HG03039 (cell line): ENCODE measurements around the gene GOLGA6L10.
"Not testable (repeated sequence)": the region's sequence is repeated elsewhere in the genome, so short reads cannot be mapped to it uniquely, and the experiment has no call there.

Source experiments
- ATAC-seq: cut with Tn5 transposase; IDR thresholded peaks from one replicate; pipeline ENCODE4 v1.9.1; 2021; ENCODE audit warnings: mild to moderate bottlenecking, moderate library complexity; ENCODE audit not compliant: unreplicated experiment

GOLGA6L10 gene

DNA sequence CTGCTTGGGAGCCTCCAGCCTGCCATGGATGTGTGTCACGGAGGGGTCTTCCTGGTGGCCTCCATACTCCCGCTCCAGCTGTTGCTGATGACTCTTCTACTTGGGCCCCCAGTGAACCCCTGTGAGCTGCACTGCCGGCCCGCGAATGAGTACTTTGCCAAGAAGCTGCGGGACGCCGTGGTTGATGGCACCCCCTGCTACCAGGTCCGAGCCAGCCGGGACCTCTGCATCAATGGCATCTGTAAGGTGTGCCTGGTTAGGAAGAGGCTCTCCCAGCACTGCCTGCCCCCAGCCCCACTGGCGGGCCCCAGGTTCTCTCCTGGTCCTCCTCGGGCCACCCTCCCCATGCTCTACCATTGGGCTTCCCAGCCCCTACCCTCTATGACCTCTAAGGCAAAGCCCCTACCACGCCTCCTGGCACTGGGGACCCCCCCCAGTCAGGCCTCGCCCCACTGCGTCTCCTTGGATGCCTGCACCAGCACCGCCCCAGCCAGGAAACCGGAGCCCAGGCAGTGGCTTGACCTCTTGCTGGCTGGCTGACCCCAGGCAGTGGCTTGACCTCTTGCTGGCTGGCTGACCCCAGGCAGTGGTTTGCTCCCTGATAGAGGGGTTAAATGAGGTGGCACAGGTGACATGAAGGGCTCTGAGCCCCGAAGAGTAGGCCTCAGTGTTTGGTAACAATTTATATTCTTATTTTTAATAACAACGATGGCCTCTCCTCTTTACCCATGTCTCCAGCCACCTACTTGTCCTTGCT is 29.6 kb downstream of the GOLGA6L10 start:
- not testable (repeated sequence) for ATAC-seq

DNA sequence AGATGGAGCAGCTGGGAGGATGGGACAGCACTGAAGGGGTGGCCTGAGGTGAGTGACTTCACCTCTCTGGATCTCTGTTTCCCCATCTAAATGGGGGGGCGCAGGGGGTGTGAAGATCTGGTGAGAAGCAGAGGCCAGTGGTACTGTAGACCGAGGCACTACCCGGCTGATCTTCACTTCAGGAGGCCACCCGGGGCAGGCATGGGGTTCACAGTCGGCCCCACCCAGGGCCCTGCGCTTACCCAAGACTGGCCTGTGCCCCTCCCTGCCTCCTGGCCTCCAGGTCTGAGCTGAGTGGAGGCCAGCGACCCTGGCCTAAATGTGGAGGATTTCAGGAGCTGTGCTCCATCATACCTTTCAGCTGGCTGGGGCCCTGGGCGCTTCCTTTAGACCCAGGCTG is 31.0 kb downstream of the GOLGA6L10 start:
- ATAC-seq, result not testable (repeated sequence)

DNA sequence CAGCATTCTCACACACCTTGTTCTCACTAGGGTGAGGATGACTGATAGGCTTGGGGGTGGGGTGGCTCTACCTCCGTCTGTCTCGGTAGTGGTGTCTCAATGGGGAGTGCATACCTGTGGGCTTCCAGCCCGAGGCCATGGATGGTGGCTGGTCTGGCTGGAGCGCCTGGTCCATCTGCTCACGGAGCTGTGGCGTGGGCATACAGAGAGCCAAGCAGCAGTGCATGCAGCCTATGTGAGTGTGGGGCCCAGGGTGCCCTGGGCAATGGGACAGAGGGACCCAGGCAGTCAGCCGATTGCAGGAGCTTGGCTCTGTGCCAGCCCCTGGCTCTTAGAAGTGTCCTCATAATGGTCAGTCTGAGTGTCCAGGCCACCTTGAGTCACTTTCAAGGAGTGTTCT is 31.8 kb downstream of the GOLGA6L10 start:
- ATAC-seq, result not testable (repeated sequence)

DNA sequence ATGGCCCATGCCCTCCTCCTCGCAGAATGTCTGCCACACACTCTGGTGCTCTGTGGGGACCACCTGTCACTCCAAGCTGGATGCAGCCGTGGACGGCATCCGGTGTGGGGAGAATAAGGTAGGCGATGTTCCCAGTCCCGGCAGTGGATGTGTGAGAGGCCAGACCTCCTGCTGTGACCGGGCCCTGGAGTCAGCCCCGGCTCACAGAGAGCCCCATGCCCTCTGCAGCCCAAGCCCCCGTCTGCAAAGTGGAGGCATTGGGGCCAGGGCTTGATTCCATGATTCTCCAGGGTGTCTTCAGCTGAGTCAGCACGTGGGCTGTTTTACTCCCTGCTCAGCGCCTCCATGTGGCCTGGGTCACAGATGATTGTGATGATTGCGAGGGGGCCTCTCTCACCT is 32.2 kb downstream of the GOLGA6L10 start:
- ATAC-seq, result no peak

DNA sequence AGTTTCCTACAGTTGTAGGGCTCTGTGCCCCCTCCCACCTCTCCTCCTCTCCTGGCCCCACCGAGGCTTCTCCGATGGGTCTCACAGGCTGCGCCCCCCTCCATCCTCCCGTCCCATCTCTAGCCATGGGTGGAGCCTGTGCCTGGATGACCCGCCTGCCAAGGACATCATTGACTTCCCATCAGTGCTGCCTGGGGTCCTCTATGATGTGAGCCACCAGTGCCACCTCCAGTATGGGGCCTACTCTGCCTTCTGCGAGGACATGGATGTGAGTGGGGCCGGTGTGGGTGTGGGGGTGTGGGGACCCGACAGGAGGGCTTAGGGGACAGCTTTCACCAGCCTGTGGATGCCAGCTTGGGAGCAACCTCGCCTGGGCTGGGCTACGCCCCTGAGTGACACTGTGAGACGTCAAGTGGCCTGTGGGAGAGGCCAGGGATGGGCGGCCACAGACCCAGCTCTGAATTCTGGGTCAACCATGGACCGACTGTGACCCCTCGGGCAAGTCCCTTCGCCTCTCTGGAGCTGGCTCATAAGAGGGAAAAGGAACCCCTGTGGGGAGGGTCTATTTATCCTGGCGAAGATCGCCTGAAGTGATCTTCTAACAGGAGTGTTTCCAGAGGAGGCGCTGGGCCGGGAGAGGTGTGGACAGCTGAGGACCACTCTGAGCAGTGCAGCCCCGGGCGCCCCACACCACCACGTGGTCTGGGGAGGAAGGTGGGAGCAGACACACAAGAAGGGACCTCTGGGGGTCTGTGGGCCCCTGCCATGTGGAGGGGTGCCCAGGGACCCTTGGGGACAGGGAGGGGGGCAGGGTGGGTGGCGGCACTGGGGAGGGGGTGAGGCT is 32.8 kb downstream of the GOLGA6L10 start:
- not testable (repeated sequence) for ATAC-seq

DNA sequence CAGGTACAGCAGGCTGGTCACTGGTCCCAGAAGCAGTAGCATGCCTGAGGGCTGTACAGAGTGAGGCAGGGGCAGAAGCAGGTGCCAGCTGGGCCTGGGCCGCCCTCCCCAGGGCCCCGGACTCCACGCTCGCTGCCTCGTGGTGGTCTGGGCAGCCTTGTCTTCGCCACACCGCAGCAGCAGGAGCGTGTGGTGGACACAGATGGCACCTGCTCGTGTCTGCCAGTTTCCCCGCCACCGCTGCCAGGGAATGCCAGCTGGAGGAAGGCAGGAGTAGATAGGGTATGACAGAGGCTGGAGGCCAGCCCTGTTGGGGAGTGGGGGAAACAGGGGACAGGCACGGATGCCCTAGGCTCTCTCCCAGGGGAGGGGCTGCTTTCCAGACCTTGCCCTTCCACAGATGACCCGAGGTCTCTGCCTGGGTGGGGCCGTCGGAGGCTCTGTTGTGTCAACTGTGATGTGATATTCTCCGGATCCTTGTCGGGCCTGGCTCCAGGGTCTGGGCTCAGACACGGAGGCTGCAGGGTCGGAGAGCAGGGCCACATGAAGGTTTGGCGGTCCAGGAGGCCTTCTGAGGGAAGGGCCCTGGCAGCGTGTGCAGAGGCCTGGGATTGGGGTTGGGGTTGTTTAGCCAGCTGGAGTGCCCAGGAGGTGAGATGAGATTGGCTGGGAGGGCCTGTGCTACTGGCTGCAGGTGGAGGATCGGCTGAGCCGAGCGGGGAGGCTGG is 33.6 kb downstream of the GOLGA6L10 start:
- ATAC-seq, result no peak

DNA sequence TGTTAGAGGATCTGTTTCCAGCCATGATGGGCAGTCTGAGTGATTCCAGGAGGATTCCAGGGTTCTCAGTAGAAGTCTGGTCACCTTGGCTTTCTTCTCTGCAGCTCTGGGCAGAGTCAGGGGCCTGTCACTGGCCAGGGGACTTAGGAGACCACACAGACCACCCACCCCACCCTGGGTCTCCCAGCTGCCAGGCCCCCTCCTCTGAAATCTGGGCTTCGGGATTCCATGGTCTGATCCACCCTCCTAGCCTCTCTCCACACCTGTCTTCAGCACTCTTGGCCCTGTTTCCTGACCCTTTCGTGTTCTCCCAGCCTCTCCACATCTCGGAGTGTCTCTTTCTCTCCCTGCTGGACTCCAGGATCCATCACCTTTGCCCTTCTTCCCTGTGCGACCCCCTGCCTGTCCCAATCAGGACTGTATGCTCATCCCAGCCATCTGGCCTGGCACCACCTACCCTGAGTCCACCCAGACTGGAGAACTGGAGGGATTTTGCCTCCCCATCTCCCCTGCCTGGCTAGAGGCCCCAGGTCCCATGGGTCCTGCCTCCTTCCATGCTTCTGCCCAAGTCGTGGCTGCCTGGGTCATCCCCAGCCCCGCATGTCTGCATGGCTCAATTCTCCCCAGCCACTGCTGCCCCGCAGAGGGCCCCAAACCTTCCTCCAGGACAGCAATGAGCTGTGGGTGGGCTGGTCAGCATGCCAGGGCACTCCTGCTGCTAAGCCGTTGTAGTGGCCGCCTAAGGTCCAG is 34.3 kb downstream of the GOLGA6L10 start:
- ATAC-seq, result no peak

DNA sequence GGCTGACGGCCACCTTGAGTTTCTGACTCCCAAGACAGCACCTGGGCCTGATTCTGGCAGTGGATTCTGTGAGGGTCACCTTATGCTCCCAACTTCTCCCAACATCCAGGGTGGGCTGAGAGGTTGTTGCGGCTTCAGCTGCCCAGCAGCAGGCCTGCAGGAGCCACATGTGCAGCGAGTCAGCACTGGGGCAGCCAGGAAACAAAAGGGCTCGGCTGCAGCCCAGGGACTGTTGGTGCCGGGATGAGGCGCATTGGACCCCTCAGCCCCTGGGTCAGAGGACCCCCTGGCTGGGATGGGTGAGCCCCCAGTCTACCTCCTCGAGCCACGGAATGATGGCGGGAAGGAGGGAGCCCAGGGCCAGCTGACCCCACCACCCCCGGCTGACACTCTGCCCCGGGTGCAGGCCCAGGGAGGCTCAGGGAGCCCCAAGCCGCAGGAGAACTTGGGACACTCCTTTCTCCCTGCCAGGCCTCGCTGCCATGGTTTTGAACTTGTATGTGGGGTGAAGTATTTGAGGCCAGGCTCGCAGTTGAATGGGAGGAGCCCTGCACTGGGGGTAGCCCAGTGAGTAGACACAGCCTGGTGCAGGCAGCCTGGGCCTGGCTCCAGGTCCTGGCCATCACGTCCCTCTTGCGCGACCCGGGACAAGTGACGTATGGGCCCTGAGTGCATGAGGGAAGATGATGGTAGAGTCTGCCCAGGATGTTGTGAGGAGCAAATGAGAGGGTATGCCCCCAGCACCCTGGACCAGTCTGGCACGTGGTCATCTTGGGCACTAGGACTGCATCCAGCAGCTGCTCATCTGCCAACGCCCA is 35.1 kb downstream of the GOLGA6L10 start:
- not testable (repeated sequence) for ATAC-seq

DNA sequence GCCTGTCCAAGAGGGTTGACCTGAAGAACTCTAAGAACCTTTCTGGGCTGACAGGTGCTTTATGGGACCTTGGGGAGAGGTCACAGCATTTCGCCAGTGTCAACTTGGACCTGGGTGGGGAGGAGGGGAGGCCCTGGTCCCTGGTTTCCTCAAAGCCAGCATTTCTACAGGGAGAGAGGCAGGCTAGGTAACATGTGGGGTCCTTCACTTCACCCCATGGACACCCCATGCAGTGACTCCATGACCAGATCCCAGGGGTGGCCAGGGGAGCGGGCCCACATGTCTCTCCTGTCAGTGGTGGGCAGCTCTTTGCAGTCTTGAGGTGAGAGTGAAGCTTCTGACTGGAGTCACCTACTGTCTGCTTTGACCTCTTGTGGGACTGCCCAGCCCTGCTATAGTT is 35.8 kb downstream of the GOLGA6L10 start:
- ATAC-seq, result no peak

DNA sequence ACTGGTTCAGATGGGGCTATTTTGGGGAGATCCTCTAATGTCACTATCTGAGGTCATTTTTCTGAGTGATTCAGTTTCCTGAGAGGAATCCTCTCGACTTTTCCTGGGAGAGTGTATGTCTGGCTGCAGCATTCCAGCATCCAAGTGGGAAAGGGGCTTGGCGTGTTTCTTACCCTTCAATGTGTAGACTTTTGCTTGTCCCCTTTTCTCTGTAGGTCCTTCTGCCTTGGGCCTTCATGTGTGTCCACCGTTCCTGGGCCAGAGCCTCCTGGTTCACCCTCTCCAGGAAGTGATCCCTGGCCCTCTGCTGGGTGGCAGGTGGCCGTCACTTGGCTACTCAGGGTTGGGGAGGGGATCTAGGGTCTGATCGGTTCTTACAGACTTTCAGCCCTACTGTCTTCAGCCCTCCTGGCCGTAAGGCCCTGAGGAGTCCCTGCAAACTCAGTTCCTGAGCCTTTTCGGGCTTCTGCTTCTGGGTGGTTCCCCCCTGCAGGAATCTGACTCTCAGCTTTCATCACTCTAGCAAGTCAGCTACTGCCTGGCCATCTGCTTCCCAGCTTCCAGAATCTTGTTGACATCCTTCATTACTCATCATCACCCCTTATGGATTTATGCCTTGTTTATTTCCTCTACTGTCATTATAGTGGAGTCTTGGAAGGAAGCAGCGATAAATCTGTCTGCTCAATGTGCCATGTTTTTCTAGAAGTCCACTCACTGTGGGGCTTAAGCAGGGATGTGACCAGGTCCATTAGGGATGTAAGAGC is 36.5 kb downstream of the GOLGA6L10 start:
- no peak for ATAC-seq

DNA sequence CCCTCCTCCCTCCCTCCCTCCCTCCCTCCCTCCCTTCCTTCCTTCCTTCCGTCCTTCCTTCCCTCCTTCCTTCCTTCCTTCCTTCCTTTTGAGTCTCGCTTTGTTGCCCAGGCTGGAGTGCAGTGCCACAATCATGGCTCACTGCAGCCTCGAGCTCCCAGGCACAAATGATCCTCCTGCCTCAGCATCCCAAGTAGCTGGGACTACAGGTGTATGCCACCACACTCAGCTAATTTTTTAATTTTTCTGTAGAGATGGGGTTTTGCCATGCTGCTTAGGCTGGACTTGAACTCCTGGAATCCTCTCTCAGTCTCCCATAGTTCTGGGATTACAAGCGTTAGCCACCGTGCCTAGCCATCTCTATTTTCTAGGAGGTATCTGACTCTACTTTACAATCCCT is 38.0 kb downstream of the GOLGA6L10 start:
- ATAC-seq, result not testable (repeated sequence)

DNA sequence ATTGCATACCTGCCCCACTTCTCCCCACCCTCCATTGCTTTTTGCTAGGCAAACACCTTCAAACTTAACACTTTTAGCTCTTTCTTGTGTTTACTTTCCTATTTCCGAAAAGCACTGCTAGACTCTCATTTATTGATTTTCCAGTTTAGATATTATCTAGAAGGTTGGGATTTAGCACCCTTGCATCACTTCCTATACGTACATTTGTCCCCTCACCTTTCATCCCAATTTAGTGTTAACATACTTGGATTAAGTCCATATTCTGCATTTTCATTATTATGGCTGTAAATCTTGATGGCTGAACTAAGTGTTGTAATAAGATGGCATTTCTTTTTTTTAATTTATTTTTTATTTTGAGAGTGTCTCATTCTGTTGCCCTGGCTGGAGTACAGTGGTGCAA is 39.5 kb downstream of the GOLGA6L10 start:
- no peak for ATAC-seq

DNA sequence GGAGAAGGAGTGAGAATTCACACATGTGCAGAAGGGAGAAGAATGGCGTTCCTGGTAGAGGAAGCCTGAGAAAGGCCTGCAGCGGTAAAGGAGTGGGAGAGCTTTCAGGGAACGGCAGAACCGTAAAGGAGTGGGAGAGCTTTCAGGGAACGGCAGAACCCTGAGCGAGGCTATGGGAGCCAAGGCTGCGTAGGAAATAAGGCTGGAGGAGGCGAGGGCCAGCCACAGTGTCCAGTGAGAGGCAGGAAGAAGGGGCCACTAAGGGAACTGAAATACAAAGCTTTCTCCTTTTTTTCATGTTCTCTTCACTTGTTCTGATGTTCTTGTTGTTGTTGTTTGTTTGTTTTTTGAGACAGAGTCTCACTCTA is 41.6 kb downstream of the GOLGA6L10 start:
- ATAC-seq, result no peak

DNA sequence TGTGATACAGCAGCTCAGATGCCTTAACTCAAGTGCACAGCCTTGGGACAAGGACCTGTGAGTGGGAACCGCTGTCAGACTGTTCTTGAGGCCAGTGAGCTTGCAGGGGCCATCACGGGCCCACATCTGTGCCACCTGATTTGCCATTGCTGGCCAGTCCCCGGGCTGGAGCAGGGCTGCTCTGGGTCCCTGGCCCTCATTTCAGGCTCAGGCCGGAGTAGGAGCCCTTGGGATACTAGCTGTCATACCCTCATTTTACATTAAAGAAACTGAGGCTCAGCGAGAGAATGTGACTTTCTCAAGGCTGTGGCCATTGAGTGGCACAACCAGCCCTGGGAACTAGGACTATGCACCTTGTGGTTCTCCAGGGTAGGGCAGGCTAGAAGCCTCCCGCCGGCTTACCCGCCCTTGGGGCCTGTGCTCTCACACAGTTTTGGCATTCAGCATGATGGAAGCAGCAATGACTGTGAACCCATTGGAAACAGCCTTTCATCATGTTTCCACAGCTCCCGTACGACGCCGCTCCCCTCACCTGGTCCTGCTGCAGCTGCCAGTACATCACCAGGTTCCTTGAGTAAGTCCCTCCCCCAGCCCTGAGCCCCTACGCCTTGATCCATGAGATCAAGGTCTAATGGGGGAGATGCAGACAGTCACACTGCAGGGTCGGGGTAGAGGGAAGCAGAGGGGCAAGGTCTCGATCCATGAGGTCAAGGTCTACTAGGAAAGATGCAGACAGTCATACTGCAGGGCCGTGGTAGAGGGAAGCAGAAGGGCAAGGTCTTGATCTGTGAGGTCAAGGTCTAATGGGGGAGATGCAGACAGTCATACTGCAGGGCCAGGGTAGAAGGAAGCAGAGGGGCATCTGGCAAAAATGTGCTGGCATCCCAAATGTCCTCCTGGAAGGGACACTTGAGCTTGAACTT is 42.2 kb downstream of the GOLGA6L10 start:
- no peak for ATAC-seq

DNA sequence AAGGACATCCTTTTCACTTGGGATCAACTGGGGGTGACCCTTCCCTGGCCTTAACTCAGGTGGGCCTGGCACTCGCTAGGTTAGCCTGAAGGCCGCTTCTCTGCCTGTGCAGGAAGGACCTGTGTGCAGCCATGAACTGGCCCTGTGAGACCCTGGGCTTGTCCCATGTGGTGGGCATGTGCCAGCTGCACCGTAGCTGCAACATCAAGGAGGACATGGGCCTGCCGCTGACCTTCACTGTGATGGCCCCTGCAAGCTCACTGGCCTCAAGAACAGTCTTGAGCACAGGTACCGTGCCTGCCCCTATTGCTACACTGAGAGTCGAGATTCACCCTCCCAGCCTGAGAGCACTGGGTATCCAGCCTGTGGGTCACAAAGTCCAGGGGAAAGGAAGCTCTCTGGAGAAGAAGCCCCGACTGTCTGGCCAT is 43.6 kb downstream of the GOLGA6L10 start:
- no peak for ATAC-seq

DNA sequence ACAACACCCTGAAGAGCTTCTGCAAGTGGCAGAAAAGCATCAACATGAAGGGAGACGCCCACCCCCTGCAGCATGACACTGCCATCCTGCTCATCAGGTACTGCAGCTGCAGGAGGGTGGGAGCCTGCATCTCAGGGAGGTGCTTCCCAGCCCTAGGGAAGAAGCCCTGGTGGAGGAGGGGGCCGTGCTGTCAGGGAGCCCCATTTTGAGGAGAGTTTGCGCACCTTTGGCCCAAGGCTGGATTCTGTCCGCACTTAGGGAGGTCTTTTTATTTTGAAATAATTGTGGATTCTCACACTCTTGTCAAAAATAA is 44.5 kb downstream of the GOLGA6L10 start:
- ATAC-seq, result no peak

DNA sequence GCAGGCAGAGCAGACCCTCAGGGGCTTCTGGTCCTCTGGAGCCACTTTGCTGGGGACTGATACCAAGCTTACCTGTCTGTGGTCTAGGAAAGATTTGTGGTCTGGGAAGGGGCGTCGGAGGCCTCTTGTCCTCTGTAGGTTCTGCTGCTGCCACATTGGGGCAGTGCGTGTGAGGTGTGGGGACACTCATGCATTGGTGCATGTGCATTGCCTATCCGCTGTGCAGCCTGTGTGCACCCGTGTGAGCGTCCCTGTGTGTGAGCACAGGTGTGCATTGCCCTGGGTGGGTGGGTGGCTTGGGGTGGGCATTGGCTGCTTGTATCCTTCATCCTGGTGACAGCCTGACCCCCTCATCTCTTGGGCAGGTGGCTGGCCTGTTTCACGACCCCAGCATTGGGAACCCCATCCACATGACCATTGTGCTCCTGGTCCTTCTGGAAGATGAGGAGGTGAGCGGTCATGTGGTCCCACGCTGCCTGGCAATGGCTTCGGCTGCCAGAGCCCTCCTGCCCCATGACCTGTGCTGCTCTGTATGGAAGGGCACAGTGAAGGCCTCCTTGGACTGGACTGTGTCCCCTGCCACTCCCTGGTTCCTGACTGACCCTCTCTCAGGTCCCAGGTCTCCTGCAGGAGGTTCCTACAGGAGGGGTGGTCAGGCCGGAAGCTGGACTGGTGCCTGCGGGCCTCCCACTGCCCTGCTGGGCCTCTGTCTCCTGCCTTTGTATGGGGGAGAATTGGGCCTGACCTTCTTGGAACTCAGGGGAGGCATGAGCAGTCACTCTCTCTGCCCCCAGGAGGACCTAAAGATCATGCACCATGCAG is 45.1 kb downstream of the GOLGA6L10 start:
- no peak for ATAC-seq
